Activated CD8-positive, alpha-beta T cell treated with anti-CD3 and anti-CD28 coated beads for 36 hours (primary cell): Measurements from ENCODE around the gene AGFG2. TPM values are rescaled to one million over a fixed set of nuclear protein-coding genes. Genes with fewer than 3 reads are reported as not detected.

Experiments used
- ATAC-seq: fragments of 200-7000 bp; cut with Tn5 transposase; one replicate; pipeline ENCODE4 v1.10.0; 2021; ENCODE audit warnings: mild to moderate bottlenecking, moderate library complexity
- CTCF ChIA-PET: fragments of 350-600 bp; sonication (Branson Sonifier 250); formaldehyde crosslinking; loops from one replicate; lab custom pipeline; 2021; ENCODE audit warnings: antibody characterized with exemption; lab: Charles Lee
- POLR2A ChIA-PET: fragments of 350-600 bp; sonication (Branson Sonifier 250); formaldehyde crosslinking; loops from one replicate; lab custom pipeline; 2021; ENCODE audit warnings: antibody characterized with exemption; lab: Charles Lee
- DNase-seq: peaks from one replicate; pipeline ENCODE4 v3.0.0-alpha.2; 2020
- H3K27ac Mint-ChIP-seq: one replicate; pipeline ENCODE4 v1.8.0; 2021; ENCODE audit warnings: mild to moderate bottlenecking, mixed read lengths
- H3K27me3 Mint-ChIP-seq: one replicate; pipeline ENCODE4 v1.8.0; 2021; ENCODE audit warnings: mixed read lengths
- H3K36me3 Mint-ChIP-seq: one replicate; pipeline ENCODE4 v1.8.0; 2021; ENCODE audit warnings: low read depth, mixed read lengths
- H3K4me1 Mint-ChIP-seq: one replicate; pipeline ENCODE4 v1.8.0; 2021; ENCODE audit warnings: low read depth, mixed read lengths
- H3K4me3 Mint-ChIP-seq: one replicate; pipeline ENCODE4 v1.8.0; 2021; ENCODE audit warnings: mild to moderate bottlenecking, moderate library complexity, mixed read lengths
- H3K9me3 Mint-ChIP-seq: one replicate; pipeline ENCODE4 v1.8.0; 2021; ENCODE audit warnings: mixed read lengths
- intact Hi-C: fragments of 100-400 bp; cut with micrococcal nuclease; formaldehyde crosslinking; loops from one replicate; pipeline ENCODE4 v1.10.0; 2022
- total RNA-seq, 2 experiments: library from RNA; stranded (reverse); gene quantifications; one replicate each; pipeline ENCODE4 v1.2.3, GENCODE V29; 2021
- TF ChIP-seq, protein P1 (sequence below): fragments of 200-600 bp; IDR thresholded peaks from one replicate; pipeline ENCODE4 v1.8.0; 2022; ENCODE audit warnings: antibody characterized with exemption, mild to moderate bottlenecking

Gene AGFG2
- total RNA-seq, 2 experiments from 2014 or later: 45.6 to 45.8 TPM

DNA sequence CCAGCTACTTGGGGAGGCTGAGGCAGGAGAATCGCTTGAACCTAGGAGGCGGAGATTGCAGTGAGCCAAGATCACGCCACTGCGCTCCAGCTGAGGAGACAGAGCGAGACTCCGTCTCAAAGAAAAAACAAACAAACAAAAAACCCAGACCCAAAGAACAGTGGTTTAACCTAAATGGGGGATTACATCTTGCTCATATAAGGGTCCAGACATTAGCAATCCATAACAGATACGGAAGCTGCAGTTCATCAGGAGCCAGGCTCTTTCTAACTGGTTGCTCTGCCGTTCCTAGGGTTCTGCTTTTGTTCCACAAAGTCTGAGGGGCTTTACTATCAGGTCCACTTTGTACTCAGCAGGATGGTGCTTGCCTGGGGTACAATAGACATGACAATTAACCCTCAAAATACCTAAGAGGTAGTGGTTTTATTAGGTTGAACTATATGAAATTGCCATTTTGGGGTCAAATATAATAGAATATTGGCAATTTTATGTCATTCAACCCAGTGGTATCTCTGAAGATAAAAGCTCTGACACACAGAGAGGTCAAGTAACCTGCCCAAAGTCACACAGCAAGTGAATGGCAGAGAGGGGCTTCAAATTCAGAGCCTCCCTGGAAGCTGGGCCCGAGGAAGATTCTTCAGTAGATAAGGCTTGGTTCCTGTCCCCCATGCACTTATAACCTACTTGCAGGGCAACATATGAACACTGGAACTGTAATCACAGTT lies 34.0 kb upstream of the AGFG2 start:
- Mint-ChIP-seq H3K4me3 (no peak overlapping the region), H3K9me3 (no peaks in the 10 kb centered on the region), H3K4me1 (no peaks in the 10 kb centered on the region), H3K36me3 (no peaks in the 10 kb centered on the region), H3K27ac (no peak overlapping the region), H3K27me3 (no peaks in the 10 kb centered on the region)
- POLR2A ChIA-PET: interaction anchor here (1.3 kb wide), 1 partner anchor 28 kb away, joined by 3 read pairs; no protein-coding TSS in a partner anchor
- ATAC-seq (no peak), DNase-seq (no peak)
- CTCF ChIA-PET: interaction anchor here (0.8 to 2.0 kb wide), 2 partner anchors 11 to 23 kb away, joined by 5 read pairs; no protein-coding TSS in a partner anchor
- TF ChIP-seq, protein P1, sequence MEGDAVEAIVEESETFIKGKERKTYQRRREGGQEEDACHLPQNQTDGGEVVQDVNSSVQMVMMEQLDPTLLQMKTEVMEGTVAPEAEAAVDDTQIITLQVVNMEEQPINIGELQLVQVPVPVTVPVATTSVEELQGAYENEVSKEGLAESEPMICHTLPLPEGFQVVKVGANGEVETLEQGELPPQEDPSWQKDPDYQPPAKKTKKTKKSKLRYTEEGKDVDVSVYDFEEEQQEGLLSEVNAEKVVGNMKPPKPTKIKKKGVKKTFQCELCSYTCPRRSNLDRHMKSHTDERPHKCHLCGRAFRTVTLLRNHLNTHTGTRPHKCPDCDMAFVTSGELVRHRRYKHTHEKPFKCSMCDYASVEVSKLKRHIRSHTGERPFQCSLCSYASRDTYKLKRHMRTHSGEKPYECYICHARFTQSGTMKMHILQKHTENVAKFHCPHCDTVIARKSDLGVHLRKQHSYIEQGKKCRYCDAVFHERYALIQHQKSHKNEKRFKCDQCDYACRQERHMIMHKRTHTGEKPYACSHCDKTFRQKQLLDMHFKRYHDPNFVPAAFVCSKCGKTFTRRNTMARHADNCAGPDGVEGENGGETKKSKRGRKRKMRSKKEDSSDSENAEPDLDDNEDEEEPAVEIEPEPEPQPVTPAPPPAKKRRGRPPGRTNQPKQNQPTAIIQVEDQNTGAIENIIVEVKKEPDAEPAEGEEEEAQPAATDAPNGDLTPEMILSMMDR: no peak
- intact Hi-C loops: no loop called here

DNA sequence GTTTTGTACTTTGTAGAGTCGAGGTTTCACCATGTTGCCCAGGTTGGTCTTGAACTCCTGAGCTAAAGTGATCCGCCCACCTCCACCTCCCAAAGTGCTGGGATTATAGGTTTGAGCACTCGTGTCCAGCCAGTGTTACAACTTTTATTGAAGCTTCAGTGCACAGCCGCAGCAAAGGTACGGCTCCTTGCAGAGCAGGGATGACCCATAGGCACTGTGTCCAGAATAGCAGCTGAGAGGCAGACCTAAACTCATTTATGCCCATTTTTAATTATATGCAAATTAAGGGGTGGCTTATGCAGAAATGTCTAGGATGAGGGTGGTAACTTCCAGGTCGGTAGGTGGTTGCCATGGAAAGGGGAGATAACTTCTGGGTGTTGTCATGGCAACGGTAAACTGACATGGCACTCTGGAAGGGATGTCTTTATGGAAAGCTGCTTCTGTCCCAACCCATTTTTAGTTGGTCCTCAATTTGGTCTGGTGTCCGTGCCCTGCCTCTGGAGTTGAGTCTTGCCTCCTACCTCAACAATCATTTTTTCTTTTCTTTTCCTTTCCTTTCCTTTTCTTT lies 32.6 kb upstream of the AGFG2 start:
- CTCF ChIA-PET: interaction anchor here (0.7 to 2.0 kb wide), 5 partner anchors 10 to 53 kb away, joined by 3 to 5 read pairs (median 4); no protein-coding TSS in a partner anchor
- H3K36me3 Mint-ChIP-seq: no peaks in the 10 kb centered on the region
- DNase-seq: no peak
- H3K27ac Mint-ChIP-seq: no peak overlapping the region
- H3K9me3 Mint-ChIP-seq: no peaks in the 10 kb centered on the region
- POLR2A ChIA-PET: no interaction called here
- no peaks in the 10 kb centered on the region for H3K4me1 Mint-ChIP-seq
- ATAC-seq: no peak
- TF ChIP-seq, protein P1: no peak
- intact Hi-C loops: no loop called here
- H3K27me3 Mint-ChIP-seq: no peaks in the 10 kb centered on the region
- no peak overlapping the region for H3K4me3 Mint-ChIP-seq

DNA sequence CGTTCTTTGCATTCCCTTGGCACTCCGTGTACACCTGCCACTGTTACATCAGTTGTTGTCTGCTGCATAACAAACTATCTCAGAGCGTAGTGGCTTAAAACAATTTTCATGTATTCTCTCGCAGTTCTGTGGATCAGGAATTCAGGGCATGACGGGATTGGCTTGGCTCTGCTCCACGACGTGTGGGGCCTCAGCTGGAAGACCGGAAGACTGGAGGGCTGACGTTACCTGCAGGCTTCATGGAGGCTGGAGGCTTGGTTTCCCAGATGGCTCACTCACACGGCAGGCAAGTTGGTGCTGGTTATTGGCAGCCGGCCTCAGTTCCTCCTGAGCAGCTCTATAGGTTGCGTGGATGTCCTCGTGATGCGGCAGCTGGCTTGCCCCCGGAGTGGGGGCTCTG lies 29.8 kb upstream of the AGFG2 start:
- Mint-ChIP-seq H3K4me3 (no peak overlapping the region), H3K9me3 (no peaks in the 10 kb centered on the region), H3K27ac (no peak overlapping the region), H3K36me3 (no peaks in the 10 kb centered on the region), H3K27me3 (no peaks in the 10 kb centered on the region), H3K4me1 (no peaks in the 10 kb centered on the region)
- ATAC-seq: no peak
- ChIA-PET CTCF (interaction anchor here (1.0 to 1.8 kb wide), 2 partner anchors 40 to 50 kb away, joined by 5 read pairs; no protein-coding TSS in a partner anchor), POLR2A (no interaction called here)
- TF ChIP-seq, protein P1: no peak
- DNase-seq: no peak
- intact Hi-C loops: no loop called here

DNA sequence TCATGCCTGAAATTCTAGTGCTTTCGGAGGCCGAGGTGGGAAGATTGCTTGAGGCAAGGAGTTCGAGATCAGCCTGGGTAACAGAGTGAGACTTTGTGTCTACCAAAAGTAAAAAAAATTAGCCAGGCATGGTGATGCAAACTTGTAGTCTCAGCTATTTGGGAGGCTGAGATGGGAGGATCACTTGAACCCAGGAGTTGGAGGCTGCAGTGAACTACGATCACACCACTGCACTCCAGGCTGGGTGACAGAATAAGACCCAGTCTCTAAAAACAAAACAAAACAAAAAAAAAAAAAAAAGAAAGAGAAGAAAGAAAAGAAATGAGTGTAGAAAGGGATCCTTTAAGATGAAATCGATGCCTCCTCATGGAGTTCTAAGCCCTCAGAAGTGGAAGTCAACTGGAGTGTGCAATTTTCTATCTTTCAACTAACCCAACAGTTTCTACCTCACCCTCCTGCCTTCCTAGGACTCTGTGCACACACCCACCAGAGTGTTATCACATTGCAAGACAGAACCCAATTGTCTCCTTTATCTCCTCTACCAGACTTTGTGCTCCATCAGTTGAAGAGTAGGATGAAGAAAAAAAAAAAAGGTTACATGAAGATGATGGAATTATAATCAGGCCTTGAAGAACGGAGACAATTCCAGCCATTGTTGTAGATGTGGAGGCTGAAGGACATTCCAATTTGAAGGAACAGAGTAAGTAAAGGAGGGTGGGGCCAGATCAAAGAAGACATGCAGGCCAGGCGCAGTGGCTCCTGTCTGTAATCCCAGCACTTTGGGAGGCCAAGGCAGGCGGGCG lies 28.4 kb upstream of the AGFG2 start:
- ChIA-PET CTCF (no interaction called here), POLR2A (no interaction called here)
- intact Hi-C loops: no loop called here

More for the DNA sequence above, 28.4 kb upstream of the AGFG2 start:
- Mint-ChIP-seq H3K4me1 (peaks cover 7% of the 10 kb centered on the region), H3K4me3 (no peak overlapping the region), H3K9me3 (no peaks in the 10 kb centered on the region), H3K27ac (no peak overlapping the region), H3K27me3 (no peaks in the 10 kb centered on the region), H3K36me3 (no peaks in the 10 kb centered on the region)
- no peak for DNase-seq
- TF ChIP-seq, protein P1: no peak
- no peak for ATAC-seq
